Uterus (tissue), 4 donors: Measurements from ENCODE around the gene HGFAC. TPM values are rescaled to one million over a fixed set of nuclear protein-coding genes. Genes with fewer than 3 reads are reported as not detected.

Experiments used
- DNase-seq, 2 donors: peaks; one replicate each; pipeline ENCODE4 v3.0.0-alpha.2; 2019 to 2020
- H3K27ac ChIP-seq, 2 donors: fragments of 200-600 bp; sonication (generic); 1 replicate in 1 of 2; 2 replicates in 1 of 2; pipeline ENCODE4 v1.5.1; 2016 to 2018
- H3K27me3 ChIP-seq, 2 donors: fragments of 200-600 bp; sonication (generic); one replicate each; pipeline ENCODE4 v1.5.1; 2018 to 2019; ENCODE audit warnings: control low read depth in 1 of 2
- H3K36me3 ChIP-seq, 2 donors: fragments of 200-600 bp; sonication (generic); one replicate each; pipeline ENCODE4 v1.5.1; 2019; ENCODE audit warnings: control low read depth in 1 of 2
- H3K4me1 ChIP-seq, 2 donors: fragments of 200-600 bp; sonication (generic); one replicate each; pipeline ENCODE4 v1.5.1; 2018 to 2019; ENCODE audit warnings: control low read depth in 1 of 2
- H3K4me3 ChIP-seq, 2 donors: fragments of 200-600 bp; sonication (generic); 1 replicate in 1 of 2; 2 replicates in 1 of 2; pipeline ENCODE4 v1.5.1; 2018 to 2019; ENCODE audit warnings: mild to moderate bottlenecking in 1 of 2
- H3K9me3 ChIP-seq, 2 donors: fragments of 200-600 bp; sonication (generic); one replicate each; pipeline ENCODE4 v1.5.1; 2019; ENCODE audit warnings: control low read depth in 1 of 2
- POLR2A ChIP-seq, 2 donors: fragments of 450-650 bp; IDR thresholded peaks; one replicate each; pipeline ENCODE4 v1.6.1; 2016; ENCODE audit warnings: antibody characterized with exemption in 2 of 2, mild to moderate bottlenecking in 1 of 2, moderate library complexity in 1 of 2
- intact Hi-C: fragments of 100-400 bp; cut with DNase I; formaldehyde crosslinking; loops from one replicate; pipeline ENCODE4 v1.15.1; 2023; ENCODE audit warnings: low total_unique reads
- total RNA-seq, 4 donors: library from RNA; depleted of rRNA in 3 of 4; stranded (reverse); fragments of >200 nt in 3 of 4; gene quantifications; one replicate each; pipeline versions ENCODE4 v1.1.0 to v1.2.4, GENCODE V29; 2014 to 2023
- TF ChIP-seq, protein P1 (sequence below), 4 experiments: fragments of 200-600 bp in 2 of 4; fragments of 450-650 bp in 2 of 4; sonication (generic) in 2 of 4; IDR thresholded peaks; one replicate each; pipeline ENCODE4 v1.5.1; 2016 to 2019; ENCODE audit warnings: antibody characterized with exemption in 4 of 4, mild to moderate bottlenecking in 2 of 4, moderate library complexity in 1 of 4
- donor health status: DM: yes; HTN: yes; CAD: no.

Gene HGFAC
- 1 to 10 TPM in 1 of 4 donors, under 1 TPM in 1, not detected in 2; 0.28 to 3.1 TPM for total RNA-seq

DNA sequence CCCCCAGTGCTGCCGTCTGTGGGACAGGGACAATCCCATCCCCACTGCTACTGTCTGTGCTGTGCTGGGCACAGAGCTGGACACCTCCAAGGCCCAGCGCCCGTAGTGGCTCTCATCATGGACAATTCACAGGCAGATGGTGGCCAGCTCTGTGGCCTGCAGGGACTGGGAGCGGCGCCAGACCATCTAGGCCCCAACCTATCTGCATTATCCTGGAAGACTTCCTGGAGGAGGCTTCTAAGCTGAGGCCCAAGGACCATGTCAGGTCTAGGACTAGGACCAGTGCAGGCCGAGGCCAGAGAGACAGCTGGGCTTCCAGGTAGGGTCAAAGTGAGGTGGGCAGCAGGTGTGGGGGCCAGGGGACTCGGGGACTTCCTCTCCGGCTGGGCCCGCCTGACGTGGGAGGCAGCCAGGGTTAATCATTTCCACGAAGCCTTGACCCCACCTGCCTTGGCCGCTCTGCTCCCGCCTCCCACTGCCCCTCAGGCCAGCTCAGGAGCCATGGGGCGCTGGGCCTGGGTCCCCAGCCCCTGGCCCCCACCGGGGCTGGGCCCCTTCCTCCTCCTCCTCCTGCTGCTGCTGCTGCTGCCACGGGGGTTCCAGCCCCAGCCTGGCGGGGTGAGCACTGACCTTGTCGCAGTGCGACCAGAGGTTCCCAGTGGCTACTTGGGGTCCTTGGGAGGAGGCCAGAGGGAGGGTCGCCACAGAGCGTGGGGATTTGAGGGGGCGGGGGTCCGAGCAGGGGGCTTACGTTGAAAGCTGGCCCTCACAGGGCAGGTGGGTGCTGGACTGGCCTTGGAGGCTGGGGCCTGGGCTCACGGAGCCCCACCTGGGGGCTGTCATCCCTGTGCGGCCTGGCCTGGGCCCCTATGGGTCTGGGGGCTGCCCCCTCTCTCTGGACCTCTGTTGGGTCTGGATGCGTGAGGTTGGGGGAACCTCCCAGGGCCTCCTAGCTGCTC lies at the start of gene HGFAC:
Gene HGFAC (plus strand): TSS at position 468 of the 959 bp plus-strand sequence. CDS start 34 bp downstream, at position 502.
- intact Hi-C loops: no loop called here
- DNase-seq: no peak
- TF ChIP-seq, protein P1, sequence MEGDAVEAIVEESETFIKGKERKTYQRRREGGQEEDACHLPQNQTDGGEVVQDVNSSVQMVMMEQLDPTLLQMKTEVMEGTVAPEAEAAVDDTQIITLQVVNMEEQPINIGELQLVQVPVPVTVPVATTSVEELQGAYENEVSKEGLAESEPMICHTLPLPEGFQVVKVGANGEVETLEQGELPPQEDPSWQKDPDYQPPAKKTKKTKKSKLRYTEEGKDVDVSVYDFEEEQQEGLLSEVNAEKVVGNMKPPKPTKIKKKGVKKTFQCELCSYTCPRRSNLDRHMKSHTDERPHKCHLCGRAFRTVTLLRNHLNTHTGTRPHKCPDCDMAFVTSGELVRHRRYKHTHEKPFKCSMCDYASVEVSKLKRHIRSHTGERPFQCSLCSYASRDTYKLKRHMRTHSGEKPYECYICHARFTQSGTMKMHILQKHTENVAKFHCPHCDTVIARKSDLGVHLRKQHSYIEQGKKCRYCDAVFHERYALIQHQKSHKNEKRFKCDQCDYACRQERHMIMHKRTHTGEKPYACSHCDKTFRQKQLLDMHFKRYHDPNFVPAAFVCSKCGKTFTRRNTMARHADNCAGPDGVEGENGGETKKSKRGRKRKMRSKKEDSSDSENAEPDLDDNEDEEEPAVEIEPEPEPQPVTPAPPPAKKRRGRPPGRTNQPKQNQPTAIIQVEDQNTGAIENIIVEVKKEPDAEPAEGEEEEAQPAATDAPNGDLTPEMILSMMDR (IDR thresholded peaks at IDR 0.05): no peak
- TF ChIP-seq POLR2A (IDR thresholded peaks at IDR 0.05): no peak
- no peaks in the 10 kb centered on the region for H3K4me1 ChIP-seq
- H3K27ac ChIP-seq: no peak within 1 kb of the TSS
- H3K27me3 ChIP-seq: no peaks in the 10 kb centered on the region
- H3K4me3 ChIP-seq: no peak within 1 kb of the TSS
- H3K9me3 ChIP-seq: no peaks in the 10 kb centered on the region
- H3K36me3 ChIP-seq: no peaks in the 10 kb centered on the region

DNA sequence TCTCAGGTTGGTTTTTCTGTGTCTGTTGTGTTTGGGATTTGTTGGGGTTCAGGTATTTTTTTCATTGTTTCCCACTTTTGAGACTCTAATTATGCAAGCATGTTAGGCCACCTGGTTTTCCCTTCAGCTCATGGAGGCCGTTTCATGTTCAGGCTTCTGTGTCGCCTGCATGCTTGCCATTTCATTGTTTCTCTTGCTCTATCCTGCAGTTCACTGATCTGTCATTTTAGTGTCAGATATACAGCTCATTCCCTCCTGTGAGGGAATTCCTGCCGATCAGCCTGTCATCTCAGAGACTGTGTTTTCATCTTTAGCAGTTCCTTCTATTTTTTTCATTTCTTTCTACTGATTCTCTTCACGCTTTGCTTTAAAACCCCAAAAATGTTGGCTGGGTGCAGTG lies 49.4 kb upstream of the HGFAC start:
- H3K4me1 ChIP-seq: no peaks in the 10 kb centered on the region
- no peaks in the 10 kb centered on the region for H3K36me3 ChIP-seq
- H3K27me3 ChIP-seq: no peaks in the 10 kb centered on the region
- DNase-seq: no peak
- intact Hi-C loops: no loop called here
- H3K4me3 ChIP-seq: no peak overlapping the region
- no peak for TF ChIP-seq POLR2A (IDR thresholded peaks at IDR 0.05)
- TF ChIP-seq, protein P1 (IDR thresholded peaks at IDR 0.05): no peak
- no peaks in the 10 kb centered on the region for H3K9me3 ChIP-seq
- H3K27ac ChIP-seq: no peak overlapping the region

DNA sequence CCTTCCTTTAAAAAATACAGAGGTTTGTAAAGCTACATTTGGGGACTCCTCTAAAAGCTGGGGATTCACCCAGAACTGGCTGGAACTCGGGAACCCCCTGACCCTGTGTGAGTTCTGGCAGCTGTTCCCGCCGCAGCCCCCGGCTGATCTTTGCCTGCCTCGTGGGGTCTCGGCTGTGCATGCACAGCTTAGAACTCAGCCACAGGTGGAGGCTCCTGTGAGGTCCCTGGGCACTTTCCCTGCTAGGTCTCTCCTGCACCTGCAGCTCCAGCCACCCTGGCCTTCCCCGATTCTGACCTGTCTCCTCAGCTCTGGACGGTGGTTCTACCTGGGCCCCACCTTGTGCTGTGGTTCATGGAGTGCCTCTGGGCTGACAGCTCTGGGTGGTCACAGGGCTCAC lies 48.6 kb upstream of the HGFAC start:
- intact Hi-C loops: no loop called here
- H3K27ac ChIP-seq: no peak overlapping the region
- no peak overlapping the region for H3K4me3 ChIP-seq
- no peaks in the 10 kb centered on the region for H3K4me1 ChIP-seq
- H3K9me3 ChIP-seq: no peaks in the 10 kb centered on the region
- DNase-seq: no peak
- no peaks in the 10 kb centered on the region for H3K27me3 ChIP-seq
- no peak for TF ChIP-seq POLR2A (IDR thresholded peaks at IDR 0.05)
- TF ChIP-seq, protein P1 (IDR thresholded peaks at IDR 0.05): no peak
- H3K36me3 ChIP-seq: no peaks in the 10 kb centered on the region

DNA sequence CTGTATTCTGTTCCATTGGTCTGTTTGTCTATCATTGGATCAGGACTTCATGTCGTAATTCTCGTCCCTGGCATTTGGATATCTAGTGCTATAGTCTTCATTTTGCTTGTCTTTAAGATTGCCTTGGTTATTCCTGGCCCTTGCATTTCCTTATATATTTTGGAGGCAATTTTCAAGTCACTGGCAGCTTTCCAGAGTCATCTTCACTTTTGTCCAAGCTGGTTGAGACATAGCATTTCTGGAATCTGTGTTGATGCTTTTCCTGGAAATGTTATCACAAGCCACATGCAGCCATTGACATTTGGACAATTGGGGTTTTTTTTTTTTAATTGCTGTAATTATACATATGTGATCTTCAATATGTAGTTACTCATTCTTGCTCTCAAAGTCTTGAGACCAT lies 45.2 kb upstream of the HGFAC start:
- Histone ChIP-seq H3K27ac (no peak overlapping the region), H3K9me3 (no peaks in the 10 kb centered on the region), H3K27me3 (no peaks in the 10 kb centered on the region), H3K4me1 (no peaks in the 10 kb centered on the region), H3K4me3 (no peak overlapping the region), H3K36me3 (no peaks in the 10 kb centered on the region)
- intact Hi-C loops: no loop called here
- TF ChIP-seq, protein P1 (IDR thresholded peaks at IDR 0.05): no peak
- no peak for TF ChIP-seq POLR2A (IDR thresholded peaks at IDR 0.05)
- no peak for DNase-seq

DNA sequence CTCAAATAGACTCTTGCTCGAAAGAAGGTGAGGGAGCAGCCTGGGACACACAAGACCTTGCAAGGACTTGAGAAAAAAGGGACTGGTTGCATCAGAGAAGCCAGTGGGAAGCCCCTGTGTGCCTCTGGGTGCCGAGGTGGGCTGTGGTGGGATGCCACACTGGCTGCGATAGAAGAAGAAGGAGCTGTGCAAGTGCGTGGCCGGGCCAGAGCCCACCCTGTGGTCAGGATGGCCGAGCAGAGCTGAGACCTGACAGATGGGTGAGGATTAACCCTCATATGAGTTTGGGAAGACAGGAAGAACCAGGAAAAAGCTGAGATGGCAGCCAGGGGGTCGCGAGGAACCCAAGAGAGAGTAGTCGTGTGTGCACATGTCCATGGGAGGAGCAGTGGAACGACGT lies 44.6 kb upstream of the HGFAC start:
- Histone ChIP-seq H3K27ac (no peak overlapping the region), H3K4me3 (no peak overlapping the region), H3K4me1 (no peaks in the 10 kb centered on the region), H3K36me3 (no peaks in the 10 kb centered on the region), H3K27me3 (no peaks in the 10 kb centered on the region), H3K9me3 (no peaks in the 10 kb centered on the region)
- TF ChIP-seq POLR2A (IDR thresholded peaks at IDR 0.05): no peak
- TF ChIP-seq, protein P1 (IDR thresholded peaks at IDR 0.05): no peak
- DNase-seq: no peak
- intact Hi-C loops: no loop called here
